UCSD-AML1 (cell line): ENCODE data around the gene SIDT1.
A peak's percentile ranks its signal among the peaks of the same experiment; 100 is the strongest.

Experiments used
- DNase-seq: peaks from one replicate; lab custom pipeline; 2025; ENCODE audit not compliant: unreplicated experiment; lab: John Stamatoyannopoulos, UW

The SIDT1 gene

DNA sequence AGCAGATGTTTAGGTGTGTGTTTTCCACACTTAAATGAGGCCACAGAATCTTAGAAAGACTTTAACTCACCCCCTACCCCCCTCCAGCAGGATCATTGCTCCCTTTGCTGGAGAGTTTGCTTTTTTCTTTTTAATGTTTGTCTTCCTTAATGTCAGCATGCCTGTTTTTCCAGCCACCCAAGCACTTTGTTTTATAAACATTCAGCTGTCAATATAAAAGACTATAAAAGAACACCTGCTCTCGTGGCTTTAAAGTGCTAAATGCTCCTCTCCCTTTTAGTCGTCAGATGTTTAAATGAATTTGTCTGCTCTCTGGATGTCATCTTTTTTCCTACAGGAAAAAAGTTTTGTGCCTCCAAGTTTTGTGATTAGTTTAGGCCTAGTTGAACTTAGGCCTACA is 61.7 kb downstream of the SIDT1 start:
- DNase-seq, result no peak

DNA sequence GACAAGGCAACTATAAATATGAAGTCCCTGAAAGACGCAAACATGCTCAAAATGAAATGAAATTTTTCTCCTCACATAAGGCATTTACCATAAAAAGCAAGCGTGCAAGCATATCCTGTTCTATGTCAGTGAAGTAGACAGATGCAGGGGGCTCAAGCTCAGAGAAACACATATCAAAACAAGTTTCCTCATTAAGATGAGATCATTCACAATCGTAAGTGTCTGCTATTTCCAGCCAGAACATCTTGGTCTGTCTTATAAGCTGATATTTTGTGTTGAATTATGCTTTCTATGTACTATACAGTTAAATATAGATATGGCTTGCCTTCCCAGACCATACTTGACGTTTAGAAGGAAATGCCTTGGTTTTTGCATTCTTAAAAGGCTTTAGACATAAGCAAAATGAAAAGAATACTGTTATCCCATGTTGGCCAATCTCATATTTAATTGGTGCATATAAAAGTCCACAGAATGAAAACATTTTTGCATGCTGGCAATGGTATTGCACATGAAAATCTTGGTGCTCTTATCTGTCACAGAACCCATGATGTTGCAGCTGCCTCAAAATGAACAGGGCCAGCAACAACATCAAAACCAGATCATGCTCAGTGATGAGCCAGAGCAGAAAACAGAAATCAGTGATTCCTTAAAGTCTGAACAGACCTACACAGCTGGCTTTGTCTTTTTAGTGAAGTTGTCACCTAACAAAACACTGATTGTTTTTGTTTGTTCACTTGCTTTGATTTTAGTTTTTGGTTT is 65.4 kb downstream of the SIDT1 start:
- DNase-seq, result no peak

DNA sequence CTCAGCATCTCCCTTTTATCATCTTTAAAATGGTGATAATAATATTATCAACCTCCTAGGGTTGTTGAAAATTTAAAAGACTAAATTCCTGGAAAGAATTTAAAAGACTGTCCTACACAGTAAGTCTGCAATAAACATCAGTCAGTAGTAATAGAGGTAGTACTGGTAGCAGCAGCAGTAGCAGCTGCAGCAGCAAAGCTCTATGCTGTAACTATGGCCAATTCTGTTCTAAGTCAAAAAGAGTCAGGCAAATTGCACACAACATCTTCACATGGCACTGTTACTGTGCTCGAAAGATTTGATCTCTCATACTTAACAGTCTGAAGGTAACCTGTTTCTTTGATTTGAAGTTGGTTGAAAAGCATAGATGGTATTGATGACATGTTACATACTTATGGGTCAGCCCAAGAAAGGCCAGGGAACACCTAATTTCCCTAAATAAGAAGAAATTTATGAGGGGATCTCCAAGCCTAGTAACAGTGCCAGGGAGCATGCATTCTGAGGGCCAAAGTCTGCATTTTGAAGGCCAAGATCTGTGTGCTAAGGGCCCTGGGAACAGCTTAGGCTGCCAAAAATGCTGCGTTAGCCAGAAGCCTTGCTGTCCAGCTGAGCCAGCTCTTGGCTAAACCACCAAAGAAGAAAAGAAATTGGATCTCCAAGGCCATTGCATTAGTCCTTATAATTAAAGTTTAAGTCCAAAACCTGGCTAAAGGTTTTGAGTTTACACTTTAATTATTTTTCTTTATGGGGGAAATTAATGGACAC is 68.2 kb downstream of the SIDT1 start:
- no peak for DNase-seq

DNA sequence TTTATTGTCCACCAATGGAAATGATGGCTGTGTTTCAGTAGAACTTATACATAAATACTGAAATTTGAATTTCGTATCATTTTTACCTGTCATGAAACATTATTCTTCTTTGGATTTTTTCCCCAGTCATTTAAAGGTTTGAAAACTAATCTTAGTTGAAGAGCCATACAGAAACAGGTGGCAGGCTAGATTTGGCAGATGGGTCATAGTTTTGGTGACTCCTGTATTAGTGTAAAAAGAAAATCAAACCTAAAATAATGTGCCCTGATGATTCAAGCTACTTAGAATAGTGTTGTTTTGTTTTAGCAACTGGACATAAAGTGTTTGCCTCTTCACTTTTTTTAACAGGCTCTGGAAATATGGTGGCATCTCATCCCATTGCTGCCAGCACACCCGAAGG is 68.9 kb downstream of the SIDT1 start:
- no peak for DNase-seq

DNA sequence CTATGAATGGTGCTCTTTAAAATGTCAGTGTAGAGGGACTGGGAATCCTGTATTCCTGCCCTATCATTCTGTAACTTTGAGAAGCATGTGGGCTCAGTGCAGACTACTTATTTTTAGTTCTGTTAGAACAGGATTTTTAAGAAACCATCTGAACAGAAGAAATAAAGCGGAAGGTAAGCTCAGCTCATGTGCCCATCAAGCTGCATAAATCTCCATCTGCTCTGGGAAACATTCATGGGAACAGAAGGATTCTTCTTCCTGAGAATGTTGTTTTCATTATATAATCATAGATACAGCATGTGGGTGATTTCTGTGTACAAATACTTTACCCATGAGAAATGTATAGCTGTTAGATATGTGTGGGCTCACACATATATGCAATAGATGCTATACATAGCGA is 69.9 kb downstream of the SIDT1 start:
- no peak for DNase-seq

DNA sequence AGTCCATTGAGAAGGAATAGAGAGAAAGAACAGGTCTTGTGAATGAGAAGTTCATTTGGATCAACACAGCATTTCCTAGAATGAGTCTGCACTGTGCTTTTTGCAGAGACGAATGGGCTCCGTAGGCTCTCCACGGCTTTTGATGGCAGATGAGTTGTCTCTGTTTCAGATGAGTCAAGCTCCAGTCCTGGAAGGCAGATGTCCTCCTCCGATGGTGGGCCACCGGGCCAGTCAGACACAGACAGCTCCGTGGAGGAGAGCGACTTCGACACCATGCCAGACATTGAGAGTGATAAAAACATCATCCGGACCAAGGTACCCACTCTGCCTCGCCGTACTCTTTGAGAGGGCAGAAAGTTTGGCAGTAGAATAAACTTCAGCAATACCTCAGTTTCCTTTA is 70.5 kb downstream of the SIDT1 start:
- DNase-seq, result no peak

DNA sequence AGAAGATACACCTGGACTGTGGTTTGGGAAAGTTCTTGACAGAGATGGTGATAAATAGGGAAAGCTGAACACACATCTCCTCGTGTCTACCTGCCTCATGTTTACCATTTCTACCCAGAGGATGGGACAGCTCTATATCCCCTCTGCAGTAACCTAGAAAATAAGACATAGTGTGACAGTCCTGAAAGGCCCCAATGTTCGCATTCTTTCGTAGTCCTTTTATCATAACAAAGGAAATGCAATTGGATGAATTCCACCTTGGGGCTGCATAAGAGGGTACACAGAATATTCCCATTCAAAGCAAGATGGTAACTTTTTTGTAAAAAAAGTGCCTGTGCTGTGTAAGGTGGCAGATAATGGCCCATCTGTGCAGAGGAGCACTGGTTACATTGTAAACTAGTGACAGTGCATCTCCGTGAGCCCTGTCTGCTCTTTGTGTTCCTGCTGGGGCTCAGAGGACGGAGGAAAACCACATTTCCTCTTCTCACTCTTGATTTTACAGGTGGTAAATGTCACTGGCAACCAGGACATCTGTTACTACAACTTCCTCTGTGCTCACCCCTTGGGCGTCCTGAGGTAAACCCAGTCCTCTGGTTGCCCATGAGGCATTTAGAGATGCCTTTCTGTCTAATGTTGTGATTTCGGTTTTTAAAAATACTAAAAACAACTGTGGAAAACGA is 74.3 kb downstream of the SIDT1 start:
- peak; percentile 41 for DNase-seq

DNA sequence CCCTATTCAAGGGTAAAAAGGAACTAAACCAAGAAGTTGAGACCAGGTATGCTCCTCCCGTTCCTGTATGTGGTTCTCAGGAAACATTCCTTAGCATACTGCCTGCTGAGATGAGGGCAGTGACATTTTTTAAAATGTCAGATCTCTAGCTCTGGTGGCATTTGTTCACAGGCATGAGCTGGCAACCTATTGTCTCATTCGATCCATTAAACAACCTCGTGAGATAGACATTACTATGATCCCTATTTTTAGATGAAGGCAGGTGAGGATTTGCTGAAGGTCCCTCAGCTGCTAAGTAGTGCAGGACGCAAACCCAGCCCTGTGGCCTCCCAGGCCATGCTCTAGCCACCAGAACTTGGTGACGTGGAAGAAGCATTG is 74.9 kb downstream of the SIDT1 start:
- DNase-seq, result no peak

DNA sequence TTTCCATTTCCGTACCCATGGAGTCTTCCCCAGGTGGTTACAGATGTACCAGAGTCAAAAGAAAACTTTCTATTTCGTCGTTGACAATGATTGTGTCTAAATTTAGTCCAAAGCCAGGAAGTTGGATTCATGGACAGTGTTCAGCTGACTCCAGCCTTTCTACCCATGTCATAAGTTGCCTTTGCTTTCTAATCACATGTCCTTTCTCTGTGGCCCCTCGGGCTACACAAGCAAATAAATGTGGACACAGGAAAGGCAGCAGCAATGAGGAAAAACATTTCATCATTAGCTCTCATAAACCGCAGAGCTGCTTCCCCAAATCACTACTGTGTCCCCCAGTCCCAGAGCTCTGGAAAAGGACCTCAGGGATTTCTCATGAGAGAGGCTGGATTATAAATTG is 82.0 kb downstream of the SIDT1 start:
- no peak for DNase-seq

DNA sequence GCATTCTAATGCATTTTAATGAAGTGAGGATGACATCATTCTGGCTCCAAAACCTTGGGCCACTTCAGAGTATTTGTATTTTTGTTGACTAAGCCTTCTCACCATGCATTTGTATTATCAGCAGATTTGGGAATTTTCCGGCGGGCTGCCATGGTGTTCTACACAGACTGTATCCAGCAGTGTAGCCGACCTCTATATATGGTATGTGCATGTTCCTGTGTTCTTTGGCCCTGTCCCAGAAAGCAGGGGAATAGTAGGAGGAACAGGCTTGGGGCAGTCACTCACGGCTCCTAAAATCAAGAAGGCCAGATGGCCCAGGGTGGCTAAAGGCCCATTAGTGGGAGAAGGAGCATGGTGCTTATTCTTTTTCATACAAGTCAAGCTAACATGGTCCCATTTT is 83.6 kb downstream of the SIDT1 start:
- DNase-seq, result no peak

DNA sequence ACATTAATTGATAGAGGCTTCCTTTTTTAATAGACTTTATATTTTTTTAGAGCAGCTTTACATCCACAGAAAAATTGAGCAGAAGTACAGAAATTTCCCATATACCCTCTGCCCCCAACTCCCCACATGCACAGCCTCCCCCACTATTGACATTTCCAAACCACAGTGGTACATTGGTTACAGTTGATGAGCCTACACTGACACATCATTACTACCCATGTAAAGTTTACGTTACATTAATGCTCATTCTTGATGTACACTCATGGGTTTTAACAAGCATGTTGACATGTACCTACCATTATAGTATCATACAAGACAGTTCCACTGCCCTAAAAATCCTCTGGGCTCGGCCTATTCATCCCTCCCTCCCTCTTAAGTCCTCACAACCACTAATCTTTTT is 85.4 kb downstream of the SIDT1 start:
- DNase-seq, result no peak

DNA sequence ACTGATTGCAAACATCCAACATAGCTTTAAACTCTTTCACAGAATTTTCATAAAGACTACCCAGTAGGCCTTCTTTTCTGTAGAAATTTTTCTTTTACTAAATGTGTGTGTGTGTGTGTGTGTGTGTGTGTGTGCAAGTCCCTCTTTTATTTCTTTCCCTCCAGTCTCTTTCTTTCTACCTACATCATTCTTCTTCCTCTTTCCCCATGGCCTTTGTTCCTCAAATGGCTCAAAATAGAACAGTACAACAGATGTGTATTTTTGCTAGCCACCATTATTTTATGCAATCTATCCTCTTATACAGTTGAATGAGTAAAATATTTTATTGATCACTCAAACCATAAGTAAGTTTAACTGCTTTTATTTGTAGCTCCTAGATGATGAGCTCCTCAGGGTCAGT is 87.7 kb downstream of the SIDT1 start:
- no peak for DNase-seq

DNA sequence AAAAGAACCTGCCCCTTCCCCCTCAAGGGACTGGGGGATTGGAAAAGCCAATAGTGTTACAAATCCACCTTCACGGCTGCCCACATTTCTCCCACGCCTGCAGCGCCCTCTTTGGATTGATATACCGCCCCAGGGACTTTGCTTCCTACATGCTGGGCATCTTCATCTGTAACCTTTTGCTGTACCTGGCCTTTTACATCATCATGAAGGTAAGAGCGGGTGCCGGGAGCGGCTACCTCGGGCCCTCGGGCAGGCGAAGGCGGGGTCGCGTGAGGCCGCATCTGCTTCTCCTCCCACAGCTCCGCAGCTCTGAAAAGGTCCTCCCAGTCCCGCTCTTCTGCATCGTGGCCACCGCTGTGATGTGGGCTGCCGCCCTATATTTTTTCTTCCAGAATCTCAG is 91.0 kb downstream of the SIDT1 start:
- no peak for DNase-seq

DNA sequence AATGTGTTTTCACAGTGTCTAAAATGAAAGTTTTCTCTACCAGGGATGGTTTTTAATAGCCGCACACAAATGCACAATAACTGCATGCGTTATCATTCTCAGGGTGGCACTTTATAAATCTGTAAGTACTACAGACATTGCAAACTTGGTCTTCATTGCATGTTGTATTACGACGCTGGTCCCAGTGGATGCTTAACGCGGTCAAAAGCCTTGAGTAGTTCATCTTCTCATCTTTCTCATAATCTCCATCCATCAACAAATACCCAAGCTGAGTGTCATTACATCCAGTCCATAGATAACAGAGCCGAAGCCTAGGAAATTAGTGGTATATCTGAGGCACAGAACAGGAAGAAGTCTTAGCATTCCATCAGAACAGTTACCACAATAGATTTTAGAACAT is 91.5 kb downstream of the SIDT1 start:
- no peak for DNase-seq

DNA sequence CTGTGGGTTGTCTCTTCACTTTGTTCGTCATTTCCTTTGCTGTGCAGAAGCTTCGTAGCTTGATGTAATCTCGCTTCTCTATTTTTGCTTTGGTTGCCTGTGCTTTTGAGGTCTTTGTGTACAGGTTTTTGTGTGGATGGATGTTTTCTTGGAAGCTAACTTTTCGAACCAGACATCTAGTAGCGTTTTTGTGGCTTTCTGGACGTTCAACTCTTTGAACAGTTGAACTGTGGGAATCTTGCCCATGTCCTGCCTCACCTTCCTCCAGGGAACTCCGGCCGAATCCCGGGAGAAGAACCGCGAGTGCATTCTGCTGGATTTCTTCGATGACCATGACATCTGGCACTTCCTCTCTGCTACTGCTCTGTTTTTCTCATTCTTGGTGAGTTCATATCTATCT is 93.5 kb downstream of the SIDT1 start:
- no peak for DNase-seq

DNA sequence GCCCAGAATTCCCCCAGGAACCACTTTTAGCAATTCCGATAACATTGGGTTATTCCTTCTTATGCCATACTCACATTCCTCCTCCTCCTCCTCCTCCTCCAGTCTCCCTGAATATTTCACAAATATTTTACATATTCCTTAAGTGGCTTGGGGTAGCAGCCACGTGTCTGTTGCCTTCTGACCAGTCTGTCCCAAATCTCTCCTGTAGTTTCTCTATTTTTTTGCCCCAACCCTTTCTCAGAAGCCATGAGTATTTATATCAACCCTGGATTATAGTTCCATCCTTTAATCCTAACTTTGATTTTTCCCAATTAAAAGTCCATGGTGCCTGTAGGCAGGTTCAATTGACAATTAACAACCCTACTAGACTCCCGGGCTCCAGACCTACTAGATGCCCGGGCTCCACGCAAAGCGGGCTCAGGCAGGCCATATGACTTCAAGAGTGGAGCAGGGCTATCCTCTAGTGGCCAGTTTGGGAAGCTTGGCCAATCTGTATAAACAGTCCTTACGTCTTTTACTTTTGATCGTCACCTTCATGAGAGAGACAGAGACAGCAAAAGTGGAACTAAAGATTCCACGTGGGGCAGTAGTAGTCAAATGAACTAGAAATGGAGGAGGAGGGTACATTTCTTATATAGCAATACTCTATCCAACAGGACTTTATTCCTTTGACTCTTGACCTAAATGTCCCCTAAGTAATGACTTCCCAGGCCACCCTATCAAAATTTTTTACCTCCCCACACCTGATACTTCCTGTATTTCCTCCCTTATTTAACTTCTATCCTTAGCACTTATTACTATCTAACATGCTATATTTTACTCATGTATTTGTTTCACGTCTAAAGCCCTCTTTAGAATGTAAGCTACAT is 94.4 kb downstream of the SIDT1 start:
- peak; percentile 56 for DNase-seq

DNA sequence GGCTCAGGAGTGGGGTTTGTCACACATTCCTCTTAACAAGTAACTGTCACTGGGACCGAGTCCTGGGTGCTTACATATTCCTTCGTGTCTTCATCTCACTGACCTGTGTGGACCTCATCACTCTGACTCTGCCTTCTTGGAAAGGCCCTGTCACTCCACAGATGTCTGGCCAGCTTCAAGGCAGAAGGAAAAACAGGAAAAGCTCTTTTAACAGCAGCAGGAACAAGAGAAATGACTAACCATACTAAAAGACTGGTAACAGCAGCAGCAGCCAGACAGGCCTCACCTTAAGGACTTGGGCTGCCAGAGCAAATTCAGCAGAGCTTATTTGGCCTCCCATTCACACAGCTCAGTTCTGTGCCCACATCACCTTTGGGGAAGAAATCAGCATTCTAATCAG is 96.0 kb downstream of the SIDT1 start:
- no peak for DNase-seq

DNA sequence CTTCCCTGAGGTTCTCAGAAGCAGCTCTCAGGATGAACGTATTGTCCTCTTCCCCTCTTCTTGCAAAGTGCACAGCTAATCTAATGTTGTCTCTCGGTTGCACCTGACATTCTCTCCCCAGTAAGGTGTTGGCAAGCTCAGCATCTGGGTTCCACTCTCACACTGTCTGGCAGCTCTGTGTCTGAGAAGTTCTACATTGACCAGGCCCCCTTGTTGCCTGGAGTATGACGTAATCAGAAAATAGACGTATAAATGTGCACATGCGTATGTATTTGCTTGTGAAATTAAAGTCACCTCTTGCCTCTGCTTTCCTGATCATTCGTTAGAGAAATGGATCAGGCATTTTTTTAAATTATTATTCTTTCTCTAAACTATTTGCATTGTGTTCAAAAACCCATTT is 96.4 kb downstream of the SIDT1 start:
- no peak for DNase-seq

DNA sequence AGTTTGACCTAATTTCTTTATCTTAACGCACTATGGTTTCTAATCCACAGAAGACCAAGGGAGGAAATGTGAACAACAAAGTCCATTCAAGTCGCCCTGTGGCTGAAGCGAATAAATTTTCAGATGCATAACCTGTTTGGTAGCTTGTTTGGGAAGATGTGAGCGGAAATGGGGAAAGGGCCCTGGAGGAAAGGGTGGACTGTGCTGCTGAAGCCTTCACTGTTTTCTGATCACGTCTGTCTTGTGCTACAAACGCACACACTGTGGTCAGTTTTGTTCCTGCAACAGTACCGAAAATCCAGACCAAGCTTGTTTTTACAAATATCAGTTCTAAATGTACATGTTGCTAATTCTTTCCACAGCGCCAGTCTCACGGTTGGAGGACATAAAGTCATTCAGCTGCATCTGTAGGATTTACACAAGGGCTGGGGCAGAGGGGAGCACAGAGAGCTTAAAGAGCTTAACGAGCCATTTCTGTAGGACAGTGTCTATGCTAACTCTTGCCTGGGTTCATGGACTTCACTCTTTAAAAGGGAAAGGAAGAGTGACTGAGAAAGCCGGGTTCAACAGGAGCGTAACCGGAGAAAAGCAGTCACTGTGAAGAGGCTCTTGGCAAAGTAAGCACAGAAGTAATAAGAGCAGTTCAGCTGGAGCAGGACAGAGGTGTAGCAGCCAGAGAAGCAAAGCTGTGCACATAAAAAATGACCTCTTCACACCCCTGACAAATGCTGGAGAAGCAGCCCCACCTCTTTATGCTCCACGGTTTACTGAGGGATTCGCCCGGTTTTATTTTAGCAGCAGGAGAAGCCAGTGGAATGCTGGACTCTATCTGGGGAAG is 97.4 kb downstream of the SIDT1 start:
- no peak for DNase-seq

DNA sequence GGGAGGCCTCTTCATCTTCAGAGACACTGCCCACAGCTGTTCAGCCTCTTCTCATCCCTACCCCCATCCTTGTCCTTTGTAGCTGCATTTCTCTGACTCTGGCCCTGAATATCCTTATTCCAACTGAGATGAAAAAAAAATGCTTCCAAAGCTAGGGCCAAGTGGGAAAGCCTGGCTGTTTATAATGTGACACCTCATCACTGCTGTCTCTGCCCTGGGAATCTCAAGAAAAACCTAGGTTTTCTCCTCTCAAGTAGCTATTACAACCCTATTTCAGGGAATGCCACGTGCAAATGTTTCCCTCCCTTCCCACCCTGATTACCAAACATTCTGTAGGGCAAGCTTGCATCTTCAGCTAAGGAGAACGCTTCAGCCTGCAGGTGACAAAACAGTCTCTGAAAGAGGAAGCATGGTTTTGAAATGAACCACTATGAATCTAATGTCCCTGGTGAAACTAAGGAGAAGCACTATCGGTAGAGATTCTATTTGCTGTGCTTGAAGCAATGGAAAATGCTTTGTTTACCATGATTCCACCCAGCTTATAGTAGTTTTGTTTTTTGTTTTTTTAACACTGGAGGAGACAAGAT is 98.7 kb downstream of the SIDT1 start:
- DNase-seq, result no peak
